HFFc6 (cell line): ENCODE data around the gene GBX2. TPM values are rescaled to one million over a fixed set of nuclear protein-coding genes. Genes with fewer than 3 reads are reported as not detected.

Source experiments
- DNase-seq: peaks from one replicate; pipeline ENCODE4 v3.0.0-alpha.2; 2018
- H3K27ac Mint-ChIP-seq: 2 replicates; pipeline ENCODE4 v1.8.0; 2020; ENCODE audit warnings: mild to moderate bottlenecking, mixed read lengths
- H3K27me3 Mint-ChIP-seq: 2 replicates; pipeline ENCODE4 v1.8.0; 2021; ENCODE audit warnings: mild to moderate bottlenecking, moderate library complexity, mixed read lengths; ENCODE audit not compliant: insufficient read depth
- H3K36me3 Mint-ChIP-seq: 2 replicates; pipeline ENCODE4 v1.8.0; 2021; ENCODE audit warnings: low read depth, mixed read lengths
- H3K4me1 Mint-ChIP-seq: 2 replicates; pipeline ENCODE4 v1.8.0; 2020; ENCODE audit warnings: low read depth, mixed read lengths
- H3K4me3 Mint-ChIP-seq: 2 replicates; pipeline ENCODE4 v1.8.0; 2020; ENCODE audit warnings: mild to moderate bottlenecking, moderate library complexity, mixed read lengths
- H3K9me3 Mint-ChIP-seq: 2 replicates; pipeline ENCODE4 v1.8.0; 2020; ENCODE audit warnings: mild to moderate bottlenecking, mixed read lengths
- CTCF ChIP-seq: fragments of 200-600 bp; sonication (generic); IDR thresholded peaks from 2 replicates; pipeline ENCODE4 v1.5.0; 2021; ENCODE audit warnings: antibody characterized with exemption, mild to moderate bottlenecking
- total RNA-seq, 6 experiments: library from RNA; stranded (reverse); fragmentation: NEBNext Ultra II Directional; extraction: Animal tissue kit (Norgen Biotek cat#: 25700); gene quantifications; 2 replicates in 1 of 6; 3 replicates in 5 of 6; pipeline ENCODE4 v1.2.3, GENCODE V29; 2021

GBX2 gene
- total RNA-seq, 6 experiments from 2014 or later: not detected

- peaks cover 1% of the 10 kb centered on the region; the same call in 1 of the 2 replicates for H3K27me3 Mint-ChIP-seq
- H3K36me3 Mint-ChIP-seq: peaks cover 14% of the 10 kb centered on the region
- TF ChIP-seq CTCF: no peak
- H3K4me3 Mint-ChIP-seq: no peak overlapping the region
- no peak for DNase-seq
- peaks cover 4% of the 10 kb centered on the region; the same call in 1 of the 2 replicates for H3K9me3 Mint-ChIP-seq
- no peak overlapping the region for H3K27ac Mint-ChIP-seq
- no peaks in the 10 kb centered on the region for H3K4me1 Mint-ChIP-seq
Measured at GRCh38 chr2:236128321-236128720, 39.9 kb downstream of the GBX2 start.

GRCh38 chr2:236127010-236127409 is 41.2 kb downstream of the GBX2 start:
- TF ChIP-seq CTCF: no peak
- Mint-ChIP-seq H3K4me3 (no peak overlapping the region), H3K4me1 (no peaks in the 10 kb centered on the region), H3K27me3 (peaks cover 1% of the 10 kb centered on the region; the same call in 1 of the 2 replicates), H3K9me3 (no peaks in the 10 kb centered on the region; the same call in 1 of the 2 replicates), H3K36me3 (peaks cover 9% of the 10 kb centered on the region; the same call in 1 of the 2 replicates), H3K27ac (no peak overlapping the region)
- DNase-seq: no peak

- DNase-seq: no peak
- TF ChIP-seq CTCF: no peak
- no peaks in the 10 kb centered on the region for H3K4me1 Mint-ChIP-seq
- no peak overlapping the region for H3K4me3 Mint-ChIP-seq
- H3K36me3 Mint-ChIP-seq: peaks cover 15% of the 10 kb centered on the region; the same call in 1 of the 2 replicates
- no peaks in the 10 kb centered on the region for H3K9me3 Mint-ChIP-seq
- H3K27ac Mint-ChIP-seq: no peak overlapping the region
- no peaks in the 10 kb centered on the region for H3K27me3 Mint-ChIP-seq
Measured at GRCh38 chr2:236125541-236125940, 42.6 kb downstream of the GBX2 start.

GRCh38 chr2:236124182-236124893 is 43.8 kb downstream of the GBX2 start:
- DNase-seq: no peak
- no peak for TF ChIP-seq CTCF
- Mint-ChIP-seq H3K9me3 (no peaks in the 10 kb centered on the region; the same call in 1 of the 2 replicates), H3K4me3 (no peak overlapping the region), H3K4me1 (no peaks in the 10 kb centered on the region), H3K36me3 (peaks cover 15% of the 10 kb centered on the region; the same call in 1 of the 2 replicates), H3K27me3 (no peaks in the 10 kb centered on the region; the same call in 1 of the 2 replicates), H3K27ac (no peak overlapping the region)

- no peak for DNase-seq
- H3K27ac Mint-ChIP-seq: no peak overlapping the region
- no peak overlapping the region for H3K4me3 Mint-ChIP-seq
- no peaks in the 10 kb centered on the region; the same call in 1 of the 2 replicates for H3K9me3 Mint-ChIP-seq
- peaks cover 15% of the 10 kb centered on the region; the same call in 1 of the 2 replicates for H3K36me3 Mint-ChIP-seq
- H3K4me1 Mint-ChIP-seq: no peaks in the 10 kb centered on the region
- H3K27me3 Mint-ChIP-seq: no peaks in the 10 kb centered on the region; the same call in 1 of the 2 replicates
- no peak for TF ChIP-seq CTCF
Measured at GRCh38 chr2:236123716-236124115, 44.5 kb downstream of the GBX2 start.
